Measurements from ENCODE around the gene PKM. TPM values are rescaled to one million over a fixed set of nuclear protein-coding genes. Genes with fewer than 3 reads are reported as not detected.

The PKM gene
- polyA plus RNA-seq, 1 experiment: 2,130 TPM

GRCh38 chr15:72265031-72265430 lies 34.0 kb upstream of the PKM start:
- POLR2A ChIA-PET: no interaction called here
- no peak overlapping the region for H3K4me3 ChIP-seq (ENCODE audit: low read depth, low read length)
- CTCF ChIA-PET: no interaction called here

GRCh38 chr15:72252663-72253299 lies 21.8 kb upstream of the PKM start:
- Histone ChIP-seq H3K27me3 (ENCODE audit: control insufficient read depth, insufficient read depth, low read length) (no peaks in the 10 kb centered on the region), H3K9me3 (ENCODE audit: control insufficient read depth, insufficient read depth, low read length) (no peaks in the 10 kb centered on the region), H3K4me3 (ENCODE audit: low read depth, low read length) (no peak overlapping the region), H3K27ac (ENCODE audit: low read depth, low read length) (no peak overlapping the region)
- ChIA-PET CTCF (no interaction called here), POLR2A (no interaction called here)
- DNase-seq (ENCODE audit: low read depth, low spot score): no peak
- TF ChIP-seq, protein P1, sequence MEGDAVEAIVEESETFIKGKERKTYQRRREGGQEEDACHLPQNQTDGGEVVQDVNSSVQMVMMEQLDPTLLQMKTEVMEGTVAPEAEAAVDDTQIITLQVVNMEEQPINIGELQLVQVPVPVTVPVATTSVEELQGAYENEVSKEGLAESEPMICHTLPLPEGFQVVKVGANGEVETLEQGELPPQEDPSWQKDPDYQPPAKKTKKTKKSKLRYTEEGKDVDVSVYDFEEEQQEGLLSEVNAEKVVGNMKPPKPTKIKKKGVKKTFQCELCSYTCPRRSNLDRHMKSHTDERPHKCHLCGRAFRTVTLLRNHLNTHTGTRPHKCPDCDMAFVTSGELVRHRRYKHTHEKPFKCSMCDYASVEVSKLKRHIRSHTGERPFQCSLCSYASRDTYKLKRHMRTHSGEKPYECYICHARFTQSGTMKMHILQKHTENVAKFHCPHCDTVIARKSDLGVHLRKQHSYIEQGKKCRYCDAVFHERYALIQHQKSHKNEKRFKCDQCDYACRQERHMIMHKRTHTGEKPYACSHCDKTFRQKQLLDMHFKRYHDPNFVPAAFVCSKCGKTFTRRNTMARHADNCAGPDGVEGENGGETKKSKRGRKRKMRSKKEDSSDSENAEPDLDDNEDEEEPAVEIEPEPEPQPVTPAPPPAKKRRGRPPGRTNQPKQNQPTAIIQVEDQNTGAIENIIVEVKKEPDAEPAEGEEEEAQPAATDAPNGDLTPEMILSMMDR (IDR thresholded peaks at IDR 0.05; ENCODE audit: low read depth, low read length): no peak

More at GRCh38 chr15:72265031-72265430, 34.0 kb upstream of the PKM start:
- no peaks in the 10 kb centered on the region for H3K27me3 ChIP-seq (ENCODE audit: control insufficient read depth, insufficient read depth, low read length)
- DNase-seq (ENCODE audit: low read depth, low spot score): no peak
- no peaks in the 10 kb centered on the region for H3K9me3 ChIP-seq (ENCODE audit: control insufficient read depth, insufficient read depth, low read length)
- H3K27ac ChIP-seq (ENCODE audit: low read depth, low read length): no peak overlapping the region
- TF ChIP-seq, protein P1 (IDR thresholded peaks at IDR 0.05; ENCODE audit: low read depth, low read length): no peak

- Histone ChIP-seq H3K27me3 (ENCODE audit: control insufficient read depth, insufficient read depth, low read length) (no peaks in the 10 kb centered on the region), H3K9me3 (ENCODE audit: control insufficient read depth, insufficient read depth, low read length) (no peaks in the 10 kb centered on the region), H3K27ac (ENCODE audit: low read depth, low read length) (no peak overlapping the region), H3K4me3 (ENCODE audit: low read depth, low read length) (no peak overlapping the region)
- ChIA-PET CTCF (no interaction called here), POLR2A (no interaction called here)
- DNase-seq (ENCODE audit: low read depth, low spot score): no peak
- TF ChIP-seq, protein P1 (IDR thresholded peaks at IDR 0.05; ENCODE audit: low read depth, low read length): no peak
Observed at GRCh38 chr15:72249142-72249810, 18.3 kb upstream of the PKM start.

DNA sequence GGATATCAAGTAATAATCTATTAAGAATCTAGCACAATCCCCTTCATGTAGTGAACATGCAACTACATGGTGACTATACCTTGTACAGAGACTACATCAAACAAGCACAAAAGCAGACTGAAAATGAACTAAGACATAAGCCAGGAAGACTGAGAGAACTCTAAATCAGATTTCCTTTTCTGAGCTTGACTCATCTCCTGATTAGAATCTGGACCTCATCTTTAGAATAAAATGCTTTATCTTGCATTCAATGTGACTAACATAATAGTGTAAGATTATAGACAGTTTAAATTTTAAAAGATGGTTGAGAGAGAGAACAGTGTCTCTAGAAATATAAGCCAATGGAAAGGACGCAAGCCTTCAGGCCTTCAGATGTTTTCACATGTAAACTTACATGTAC lies 17.5 kb upstream of the PKM start:
- Histone ChIP-seq H3K4me3 (ENCODE audit: low read depth, low read length) (no peak overlapping the region), H3K27me3 (ENCODE audit: control insufficient read depth, insufficient read depth, low read length) (no peaks in the 10 kb centered on the region), H3K9me3 (ENCODE audit: control insufficient read depth, insufficient read depth, low read length) (no peaks in the 10 kb centered on the region), H3K27ac (ENCODE audit: low read depth, low read length) (no peak overlapping the region)
- ChIA-PET CTCF (no interaction called here), POLR2A (no interaction called here)
- TF ChIP-seq, protein P1 (IDR thresholded peaks at IDR 0.05; ENCODE audit: low read depth, low read length): no peak
- DNase-seq (ENCODE audit: low read depth, low spot score): no peak

DNA sequence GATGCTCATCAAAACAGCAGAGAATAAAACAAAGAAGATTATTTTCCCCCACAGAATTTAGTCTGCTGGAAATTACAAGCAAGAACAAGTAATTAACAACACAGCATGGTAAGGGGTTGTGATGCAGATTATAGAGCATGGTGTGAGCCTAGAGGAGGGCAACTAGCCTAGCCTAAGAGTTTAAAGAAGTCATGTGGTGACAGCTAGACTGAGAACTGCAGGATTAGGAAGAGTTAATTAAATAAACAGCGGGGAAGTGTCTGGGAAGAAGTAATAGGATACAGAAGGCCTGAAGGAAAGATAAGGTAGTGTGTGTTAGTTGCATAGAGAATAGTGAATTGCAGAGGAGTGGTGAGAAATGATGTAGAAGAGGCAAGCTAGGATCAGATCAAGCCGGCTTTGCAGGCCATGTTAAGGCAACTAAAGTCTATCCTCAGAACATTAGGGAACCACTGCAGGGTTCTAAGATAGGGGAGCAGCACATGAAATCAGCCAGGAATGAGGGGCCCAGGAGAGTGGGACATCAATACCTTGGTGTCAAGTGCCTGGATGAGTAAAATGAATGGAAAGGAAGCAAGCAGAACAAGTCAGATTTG lies 11.9 kb upstream of the PKM start:
- Histone ChIP-seq H3K4me3 (ENCODE audit: low read depth, low read length) (no peak overlapping the region), H3K27ac (ENCODE audit: low read depth, low read length) (no peak overlapping the region), H3K27me3 (ENCODE audit: control insufficient read depth, insufficient read depth, low read length) (no peaks in the 10 kb centered on the region), H3K9me3 (ENCODE audit: control insufficient read depth, insufficient read depth, low read length) (no peaks in the 10 kb centered on the region)
- ChIA-PET CTCF (no interaction called here), POLR2A (interaction anchor here (1.5 kb wide), 1 partner anchor 10 kb away, joined by 3 read pairs; no protein-coding TSS in a partner anchor)
- no peak for DNase-seq (ENCODE audit: low read depth, low spot score)
- TF ChIP-seq, protein P1 (IDR thresholded peaks at IDR 0.05; ENCODE audit: low read depth, low read length): no peak

Measured in AG04450 (cell line).